ENCODE results near the gene WDR90.

WDR90 gene

DNA sequence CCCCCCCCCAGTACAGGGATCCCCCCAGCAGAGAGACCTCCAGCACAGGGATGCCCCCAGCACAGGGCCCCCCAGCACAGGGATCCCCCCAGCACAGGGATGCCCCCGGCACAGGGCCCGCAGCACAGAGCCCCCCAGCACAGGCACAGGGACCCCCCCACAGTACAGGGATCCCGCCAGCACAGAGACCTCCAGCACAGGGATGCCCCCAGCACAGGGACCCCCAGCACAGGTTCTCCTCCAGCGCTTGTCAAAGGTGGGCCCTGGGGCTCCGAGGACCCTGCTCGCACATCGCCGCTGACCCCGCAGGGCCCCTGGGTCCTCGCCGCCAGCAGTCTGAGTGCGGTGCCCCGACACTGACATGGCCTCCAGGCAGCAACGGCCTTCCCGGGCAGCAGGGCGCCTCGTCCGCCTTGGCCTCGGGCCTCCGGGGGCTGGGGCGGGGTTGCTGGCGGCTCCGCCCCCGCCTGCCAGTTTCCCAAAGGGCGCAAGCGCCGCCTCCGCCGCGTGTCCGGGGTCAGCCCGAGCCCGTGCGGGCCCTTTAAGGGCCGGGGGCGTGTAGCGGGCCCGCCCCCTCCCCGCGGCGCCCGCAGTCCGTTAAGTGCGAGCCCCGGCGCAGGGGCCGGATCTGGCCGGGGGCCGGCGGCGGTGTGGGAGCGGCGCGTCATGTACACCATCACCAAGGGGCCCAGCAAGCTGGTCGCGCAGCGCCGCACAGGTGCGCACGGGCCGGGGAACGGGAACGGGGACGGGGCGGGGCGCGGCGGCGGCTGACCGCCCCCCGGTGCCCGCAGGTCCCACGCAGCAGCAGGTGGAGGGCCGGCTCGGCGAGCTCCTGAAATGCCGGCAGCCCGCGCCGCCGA, 7.6 kb upstream of the WDR90 start, which contains the start of gene MCRIP2:
Gene MCRIP2, plus strand, starts transcription at position 503 of the 863 bp plus-strand sequence. Its CDS starts 164 bp downstream, at position 667.
- Histone ChIP-seq H3K27me3 (ENCODE audit: insufficient read depth, low read length, poor library complexity, severe bottlenecking) (no peaks in the 10 kb centered on the region), H3K9ac (ENCODE audit: low read depth, low read length, poor library complexity, severe bottlenecking) (peak within 1 kb of the TSS; percentile 91), H3K9me3 (ENCODE audit: insufficient read depth, low read depth, low read length) (no peaks in the 10 kb centered on the region), H3K4me1 (ENCODE audit: insufficient read depth, low read length, poor library complexity, severe bottlenecking) (peaks cover 6% of the 10 kb centered on the region), H3K4me3 (ENCODE audit: low read length, poor library complexity, severe bottlenecking) (peak within 1 kb of the TSS; percentile 82), H3K4me2 (ENCODE audit: low read depth, low read length, poor library complexity, severe bottlenecking) (peak within 1 kb of the TSS; percentile 76), H4K20me1 (ENCODE audit: insufficient read depth, low read length, poor library complexity, severe bottlenecking) (no peaks in the 10 kb centered on the region), H3K9me2 (replicated peaks; ENCODE audit: low read depth, low read length) (no peaks in the 10 kb centered on the region), H3K36me3 (ENCODE audit: insufficient read depth, low read length) (no peaks in the 10 kb centered on the region), H3F3A (ENCODE audit: low read depth) (no peaks in the 10 kb centered on the region), H2AFZ (ENCODE audit: low read length) (peak within 1 kb of the TSS; percentile 61; the same call in 1 of the 2 replicates), H3K79me2 (ENCODE audit: insufficient read depth, low read length) (peaks cover 5% of the 10 kb centered on the region; the same call in 1 of the 2 replicates)
- TF ChIP-seq EZH2phosphoT487 (IDR thresholded peaks at IDR 0.05; ENCODE audit: borderline replicate concordance) (no peak), CTCF (conservative IDR thresholded peaks at IDR 0.05; ENCODE audit: low read length) (no peak)

DNA sequence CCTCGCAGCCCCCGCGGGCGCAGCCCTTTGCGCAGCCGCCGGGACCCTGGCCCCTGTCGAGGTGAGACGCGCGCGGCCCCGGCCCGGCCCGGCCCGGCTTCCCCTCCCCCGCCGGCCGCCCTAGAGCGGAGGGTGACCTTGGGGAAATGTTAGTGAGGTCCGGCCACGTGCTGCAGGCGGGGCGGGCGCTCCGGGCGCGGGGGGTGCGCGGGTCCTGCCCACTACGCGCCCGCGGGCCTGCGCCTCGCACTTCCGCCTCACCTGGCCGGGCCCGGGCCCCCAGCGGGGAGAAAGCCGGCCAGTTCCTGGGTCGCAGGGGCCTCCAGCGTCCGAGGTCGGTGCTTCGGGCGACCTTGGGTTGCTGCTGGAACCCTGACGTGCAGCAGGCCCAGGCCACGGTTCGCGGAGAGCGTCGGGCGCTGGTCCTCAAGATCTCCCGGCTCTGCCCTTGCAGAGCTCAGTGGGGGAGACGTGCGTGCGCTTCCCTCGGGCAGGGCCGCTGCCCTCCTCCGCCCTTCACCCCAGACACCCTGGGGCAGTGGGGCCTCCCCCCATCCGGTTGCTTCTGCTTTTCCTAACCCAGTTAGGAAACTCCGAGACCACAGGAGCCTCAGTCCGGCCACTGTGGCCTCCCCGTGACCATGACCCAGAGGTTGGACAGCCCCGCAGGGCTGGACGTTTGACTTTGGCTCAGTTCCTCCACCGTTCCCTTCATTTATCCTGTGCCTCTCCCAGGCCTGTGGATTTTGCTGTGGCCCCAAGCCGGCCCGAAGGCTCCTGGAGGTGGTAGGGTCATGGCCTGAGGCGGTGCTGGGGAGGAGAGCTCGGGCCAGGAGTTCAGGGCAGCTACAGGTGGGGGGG, 6.7 kb upstream of the WDR90 start:
- H4K20me1 ChIP-seq (ENCODE audit: insufficient read depth, low read length, poor library complexity, severe bottlenecking), result no peaks in the 10 kb centered on the region
- peaks cover 5% of the 10 kb centered on the region; the same call in 1 of the 2 replicates for H3K79me2 ChIP-seq (ENCODE audit: insufficient read depth, low read length)
- peaks cover 6% of the 10 kb centered on the region for H3K4me1 ChIP-seq (ENCODE audit: insufficient read depth, low read length, poor library complexity, severe bottlenecking)
- H3K9ac ChIP-seq (ENCODE audit: low read depth, low read length, poor library complexity, severe bottlenecking), result peak overlapping the region; percentile 62
- H2AFZ ChIP-seq (ENCODE audit: low read length), result no peak overlapping the region; the same call in 1 of the 2 replicates
- H3K36me3 ChIP-seq (ENCODE audit: insufficient read depth, low read length), result no peaks in the 10 kb centered on the region
- no peaks in the 10 kb centered on the region for H3K9me3 ChIP-seq (ENCODE audit: insufficient read depth, low read depth, low read length)
- H3K4me2 ChIP-seq (ENCODE audit: low read depth, low read length, poor library complexity, severe bottlenecking), result peak overlapping the region; percentile 76
- TF ChIP-seq CTCF (conservative IDR thresholded peaks at IDR 0.05; ENCODE audit: low read length) (no peak), EZH2phosphoT487 (IDR thresholded peaks at IDR 0.05; ENCODE audit: borderline replicate concordance) (no peak)
- no peaks in the 10 kb centered on the region for H3F3A ChIP-seq (ENCODE audit: low read depth)
- no peaks in the 10 kb centered on the region for H3K27me3 ChIP-seq (ENCODE audit: insufficient read depth, low read length, poor library complexity, severe bottlenecking)
- no peaks in the 10 kb centered on the region for H3K9me2 ChIP-seq (replicated peaks; ENCODE audit: low read depth, low read length)
- peak overlapping the region; percentile 82 for H3K4me3 ChIP-seq (ENCODE audit: low read length, poor library complexity, severe bottlenecking)

DNA sequence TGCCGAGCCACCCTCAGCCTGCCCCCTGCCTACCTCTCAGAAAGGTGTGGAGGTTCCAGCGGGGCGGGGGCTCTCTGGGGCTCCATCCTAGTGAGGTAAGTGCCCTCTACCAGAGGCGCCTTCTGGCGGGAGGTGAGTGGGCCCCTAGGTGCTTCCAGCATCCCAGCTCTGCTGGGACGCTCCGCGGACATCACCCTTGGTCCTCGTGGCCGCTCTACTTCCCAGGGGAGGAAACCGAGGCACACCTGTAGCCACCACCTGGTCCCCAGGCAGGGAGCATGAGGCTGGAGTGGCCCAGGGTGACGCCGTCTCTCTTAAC, 6.2 kb upstream of the WDR90 start:
- Histone ChIP-seq H3K4me1 (ENCODE audit: insufficient read depth, low read length, poor library complexity, severe bottlenecking) (peaks cover 6% of the 10 kb centered on the region), H2AFZ (ENCODE audit: low read length) (no peak overlapping the region), H3K4me2 (ENCODE audit: low read depth, low read length, poor library complexity, severe bottlenecking) (peak overlapping the region; percentile 76), H3K27me3 (ENCODE audit: insufficient read depth, low read length, poor library complexity, severe bottlenecking) (no peaks in the 10 kb centered on the region), H3K9me3 (ENCODE audit: insufficient read depth, low read depth, low read length) (no peaks in the 10 kb centered on the region), H3K36me3 (ENCODE audit: insufficient read depth, low read length) (no peaks in the 10 kb centered on the region), H3F3A (ENCODE audit: low read depth) (no peaks in the 10 kb centered on the region), H3K79me2 (ENCODE audit: insufficient read depth, low read length) (peaks cover 5% of the 10 kb centered on the region; the same call in 1 of the 2 replicates), H3K4me3 (ENCODE audit: low read length, poor library complexity, severe bottlenecking) (peak overlapping the region; percentile 82), H4K20me1 (ENCODE audit: insufficient read depth, low read length, poor library complexity, severe bottlenecking) (no peaks in the 10 kb centered on the region), H3K9ac (ENCODE audit: low read depth, low read length, poor library complexity, severe bottlenecking) (peak overlapping the region; percentile 62), H3K9me2 (replicated peaks; ENCODE audit: low read depth, low read length) (no peaks in the 10 kb centered on the region)
- TF ChIP-seq CTCF (conservative IDR thresholded peaks at IDR 0.05; ENCODE audit: low read length) (no peak), EZH2phosphoT487 (IDR thresholded peaks at IDR 0.05; ENCODE audit: borderline replicate concordance) (no peak)
